HCT116 (cell line): ENCODE results near the gene EML4. TPM values are rescaled to one million over a fixed set of nuclear protein-coding genes. Genes with fewer than 3 reads are reported as not detected.

Experiments used
- ATAC-seq: fragments of 200-7000 bp; cut with Tn5 transposase; 2 replicates; pipeline ENCODE4 v1.9.1; 2020; ENCODE audit warnings: mild to moderate bottlenecking, moderate library complexity
- BruUV-seq: library from RNA; stranded (reverse); fragments of 400-500 nt; replicated peaks from 2 replicates; lab custom pipeline; 2021; lab: Mats Ljungman, UMichigan
- CTCF ChIA-PET: fragments of 300-600 bp; sonication (Branson Sonifier 250); formaldehyde crosslinking; loops from one replicate; lab custom pipeline; 2021; ENCODE audit warnings: antibody characterized with exemption; lab: Charles Lee
- POLR2A ChIA-PET: fragments of 300-600, 350-600 bp; sonication (Branson Sonifier 250); formaldehyde crosslinking; loops from one replicate; lab custom pipeline; 2021; ENCODE audit warnings: antibody characterized with exemption; lab: Charles Lee
- RAD21 ChIA-PET, 2 experiments: fragments of 300-600 bp; sonication (Branson Sonifier 250); formaldehyde crosslinking; loops; one replicate each; lab custom pipeline; 2023; ENCODE audit warnings: low total read pairs in 2 of 2; ENCODE audit not compliant: uncharacterized antibody in 2 of 2, unreplicated experiment in 2 of 2, low non-redundant PET in 1 of 2; lab: Charles Lee
- DNase-seq: peaks from one replicate; pipeline ENCODE4 v3.0.0-alpha.2; 2010; ENCODE audit warnings: low read depth, low spot score
- H2AFZ ChIP-seq: fragments of 200-600 bp; shearing (Covaris generic), sonication (generic); 2 replicates; pipeline ENCODE4 v1.6.1; 2017; ENCODE audit warnings: low read depth, mixed run types, mixed read lengths, antibody characterized with exemption, low read length; ENCODE audit not compliant: poor library complexity, severe bottlenecking
- H3K27ac ChIP-seq: 2 replicates; pipeline ENCODE4 v1.5.1; 2012; ENCODE audit warnings: low read depth, low read length
- H3K27me3 ChIP-seq: fragments of 200-600 bp; sonication (generic); 2 replicates; pipeline ENCODE4 v1.6.1; 2016; ENCODE audit warnings: mixed run types, low read length, mixed read lengths; ENCODE audit not compliant: insufficient read depth
- H3K36me3 ChIP-seq, 2 experiments: fragments of 200-500 bp in 1 of 2; fragments of 200-600 bp in 1 of 2; sonication (Bioruptor generic) in 1 of 2; sonication (generic) in 1 of 2; 2 replicates each; pipeline versions ENCODE4 v1.5.1 to v1.6.1; 2014 to 2016; ENCODE audit warnings: low read length in 2 of 2, inconsistent platforms in 1 of 2, mixed read lengths in 1 of 2, mixed run types in 1 of 2; ENCODE audit not compliant: insufficient read depth in 2 of 2, control insufficient read depth in 1 of 2
- H3K4me1 ChIP-seq, 2 experiments: fragments of 200-600 bp in 1 of 2; sonication (generic) in 1 of 2; 2 replicates each; pipeline versions ENCODE4 v1.5.1 to v1.6.1; 2012 to 2017; ENCODE audit warnings: low read length in 2 of 2, inconsistent platforms in 1 of 2, mild to moderate bottlenecking in 1 of 2, mixed read lengths in 1 of 2, mixed run types in 1 of 2, moderate library complexity in 1 of 2; ENCODE audit not compliant: insufficient read depth in 2 of 2, control insufficient read depth in 1 of 2
- H3K4me2 ChIP-seq: fragments of 200-600 bp; sonication (generic); 2 replicates; pipeline ENCODE4 v1.6.1; 2017; ENCODE audit warnings: mixed run types, low read length, mixed read lengths
- H3K4me3 ChIP-seq, 2 experiments: fragments of 200-600 bp in 1 of 2; sonication (generic) in 1 of 2; replicated peaks in 1 of 2; 2 replicates each; pipeline ENCODE4 v1.5.1; 2011 to 2016; ENCODE audit warnings: low read length in 2 of 2, control low read depth in 1 of 2, low read depth in 1 of 2, mild to moderate bottlenecking in 1 of 2, mixed read lengths in 1 of 2, mixed run types in 1 of 2
- H3K79me2 ChIP-seq: fragments of 200-600 bp; sonication (generic); 2 replicates; pipeline ENCODE4 v1.6.1; 2017; ENCODE audit warnings: mild to moderate bottlenecking, mixed run types, low read length, moderate library complexity, mixed read lengths; ENCODE audit not compliant: insufficient read depth
- H3K9ac ChIP-seq: fragments of 200-600 bp; sonication (generic); 2 replicates; pipeline ENCODE4 v1.6.1; 2016; ENCODE audit warnings: low read length, mixed read lengths
- H3K9me2 ChIP-seq: fragments of 200-600 bp; sonication (generic), shearing (Covaris generic); 2 replicates; pipeline ENCODE4 v1.6.1; 2017; ENCODE audit warnings: mixed run types, mild to moderate bottlenecking, moderate library complexity; ENCODE audit not compliant: insufficient read depth
- H3K9me3 ChIP-seq, 2 experiments: fragments of 200-500 bp in 1 of 2; fragments of 200-600 bp in 1 of 2; sonication (Bioruptor generic) in 1 of 2; sonication (generic) in 1 of 2; 2 replicates each; pipeline ENCODE4 v1.6.1; 2014 to 2017; ENCODE audit warnings: low read length in 2 of 2, mixed read lengths in 2 of 2, inconsistent platforms in 1 of 2, low read depth in 1 of 2, mild to moderate bottlenecking in 1 of 2, mixed run types in 1 of 2, moderate library complexity in 1 of 2; ENCODE audit not compliant: control insufficient read depth in 1 of 2, insufficient read depth in 1 of 2
- H4K20me1 ChIP-seq: fragments of 200-600 bp; sonication (generic), shearing (Covaris generic); 2 replicates; pipeline ENCODE4 v1.6.1; 2017; ENCODE audit warnings: mixed run types, mild to moderate bottlenecking, moderate library complexity; ENCODE audit not compliant: insufficient read depth
- EGR1 ChIP-seq: IDR thresholded peaks from 2 replicates; pipeline ENCODE4 v1.6.1; 2012; ENCODE audit warnings: low read depth
- EZH2 ChIP-seq: fragments of 200-600 bp; sonication (generic); IDR thresholded peaks from 2 replicates; pipeline ENCODE4 v1.6.1; 2017; ENCODE audit warnings: antibody characterized with exemption, mixed run types
- FOSL1 ChIP-seq: IDR thresholded peaks from 2 replicates; pipeline ENCODE4 v1.6.1; 2012; ENCODE audit warnings: low read depth
- POLR2AphosphoS5 ChIP-seq: IDR thresholded peaks from 2 replicates; pipeline ENCODE4 v1.6.1; 2011; ENCODE audit warnings: mild to moderate bottlenecking, low read depth, low read length, moderate library complexity
- RAD21 ChIP-seq: IDR thresholded peaks from 2 replicates; pipeline ENCODE4 v1.6.1; 2012; ENCODE audit warnings: low read depth, mild to moderate bottlenecking
- REST ChIP-seq: IDR thresholded peaks from 2 replicates; pipeline ENCODE4 v1.6.1; 2012; ENCODE audit warnings: low read depth
- TCF7L2 ChIP-seq: IDR thresholded peaks from 2 replicates; pipeline ENCODE4 v1.7.0; 2011; ENCODE audit warnings: borderline replicate concordance, inconsistent platforms; ENCODE audit not compliant: insufficient read depth, insufficient read length; ENCODE audit errors: extremely low read depth
- YY1 ChIP-seq: IDR thresholded peaks from 2 replicates; pipeline ENCODE4 v1.6.1; 2011; ENCODE audit warnings: low read length, low read depth, moderate library complexity, mild to moderate bottlenecking; ENCODE audit not compliant: insufficient replicate concordance; ENCODE audit errors: extremely low read depth
- ZFX ChIP-seq: fragments of 450-650 bp; IDR thresholded peaks from 2 replicates; pipeline ENCODE4 v1.6.1; 2017
- ZNF274 ChIP-seq: fragments of 200-500 bp; sonication (Bioruptor generic); IDR thresholded peaks from 2 replicates; pipeline ENCODE4 v1.6.1; 2014; ENCODE audit warnings: mild to moderate bottlenecking, low read depth, low read length, inconsistent platforms
- intact Hi-C: fragments of 100-400 bp; cut with micrococcal nuclease; formaldehyde crosslinking; loops from 2 replicates; pipeline ENCODE4 v1.10.0; 2022
- total RNA-seq: library from RNA; stranded (reverse); gene quantifications from one replicate; pipeline ENCODE4 v1.2.1, GENCODE V29; 2021; ENCODE audit not compliant: unreplicated experiment
- TF ChIP-seq, protein P1 (sequence below): IDR thresholded peaks from 2 replicates; pipeline ENCODE4 v1.6.1; 2012

EML4 gene
- total RNA-seq, 1 experiment from 2014 or later, result 53.5 TPM

DNA sequence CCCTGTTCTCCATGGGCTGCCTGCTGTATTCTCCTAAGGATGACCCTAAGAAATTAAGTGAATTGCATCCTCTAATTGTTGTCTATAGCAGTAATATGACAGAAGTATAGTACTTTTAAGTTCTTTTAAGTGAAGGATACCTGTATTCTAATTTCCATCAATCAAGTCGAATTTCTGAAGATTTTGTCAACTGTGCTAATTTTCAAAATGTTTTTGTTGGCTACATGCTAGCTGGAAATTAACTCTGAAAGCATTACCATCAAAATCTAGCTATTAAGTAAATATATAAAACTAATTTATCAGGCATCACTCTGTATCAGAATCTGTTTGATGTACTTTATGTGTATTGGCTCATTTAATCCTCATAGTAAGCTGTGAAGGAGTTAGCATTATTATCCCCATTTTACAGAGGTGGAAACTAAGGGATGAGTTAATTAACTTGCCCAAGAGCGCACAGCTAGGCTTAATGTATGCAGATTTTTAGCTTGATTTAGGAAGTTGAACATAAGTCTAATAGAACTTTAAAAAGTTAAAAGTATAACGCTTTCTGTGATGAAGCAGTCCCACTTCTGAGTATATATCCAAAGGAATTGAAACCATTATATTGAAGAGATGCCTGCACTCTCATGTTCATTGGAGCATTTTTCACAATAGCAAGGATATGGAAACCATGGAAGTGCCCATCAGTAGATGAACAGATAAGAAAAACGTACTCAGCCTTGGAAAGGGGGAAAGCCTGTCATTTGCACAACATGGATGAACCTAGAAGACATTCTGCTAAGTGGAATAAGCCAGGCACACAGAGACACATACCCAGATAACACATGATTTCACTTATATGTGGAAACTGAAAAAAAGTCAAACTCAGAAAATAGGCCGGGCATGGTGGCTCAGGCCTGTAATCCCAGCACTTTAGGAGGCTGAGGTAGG is 32.0 kb downstream of the EML4 start:
- no TSS peak for BruUV-seq
- no peak overlapping the region for H3K27ac ChIP-seq
- no peak overlapping the region for H3K4me2 ChIP-seq
- H3K9me3 ChIP-seq, result no peaks in the 10 kb centered on the region
- TF ChIP-seq REST (no peak), YY1 (no peak), ZFX (no peak), POLR2AphosphoS5 (no peak), ZNF274 (no peak), RAD21 (no peak), EGR1 (no peak), TCF7L2 (no peak), FOSL1 (no peak), EZH2 (no peak)
- TF ChIP-seq, protein P1, sequence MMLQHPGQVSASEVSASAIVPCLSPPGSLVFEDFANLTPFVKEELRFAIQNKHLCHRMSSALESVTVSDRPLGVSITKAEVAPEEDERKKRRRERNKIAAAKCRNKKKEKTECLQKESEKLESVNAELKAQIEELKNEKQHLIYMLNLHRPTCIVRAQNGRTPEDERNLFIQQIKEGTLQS, result no peak
- TF ChIP-seq, all 23 proteins: peak for 0
- Histone ChIP-seq H3K79me2 (peaks cover 74% of the 10 kb centered on the region), H3K4me3 (no peak overlapping the region), H2AFZ (no peak overlapping the region), H4K20me1 (peaks cover 13% of the 10 kb centered on the region), H3K27me3 (no peaks in the 10 kb centered on the region), H3K36me3 (no peaks in the 10 kb centered on the region), H3K9me2 (no peaks in the 10 kb centered on the region), H3K4me1 (peaks cover 5 to 9% of the 10 kb centered on the region in 2 experiments), H3K9ac (no peak overlapping the region)
- ChIA-PET CTCF (no interaction called here), RAD21 (no interaction called here), POLR2A (no interaction called here)
- ATAC-seq (no peak), DNase-seq (no peak)
- intact Hi-C loops, result no loop called here
